ENCODE data around the gene GCNT3. TPM values are rescaled to one million over a fixed set of nuclear protein-coding genes. Genes with fewer than 3 reads are reported as not detected.

Gene GCNT3
- total and polyA plus RNA-seq, 3 donors from 2014 or later = 2.5 to 15.4 (median 3.0) TPM

DNA sequence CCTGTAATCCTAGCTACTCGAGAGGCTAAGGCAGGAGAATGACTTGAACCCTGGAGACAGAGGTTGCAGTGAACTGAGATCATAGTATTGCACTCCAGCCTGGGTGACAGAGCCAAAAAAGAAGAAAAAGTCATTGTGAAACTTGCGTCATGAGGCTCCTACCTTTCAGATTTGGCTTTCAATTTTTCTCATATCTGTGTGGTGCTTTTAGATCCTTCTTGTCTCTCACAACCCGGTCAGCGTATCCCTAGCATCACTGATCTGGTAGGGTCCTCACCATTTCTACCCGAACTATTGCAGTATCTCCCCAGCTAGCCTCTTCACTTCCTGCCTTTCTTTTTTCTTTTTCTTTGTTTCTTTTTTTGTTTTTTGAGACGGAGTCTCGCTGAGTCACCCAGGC lies 21.6 kb upstream of the GCNT3 start:
- Histone ChIP-seq H3K27ac (no peak overlapping the region), H3K4me3 (no peak overlapping the region), H3K27me3 (no peaks in the 10 kb centered on the region), H3K9me3 (no peaks in the 10 kb centered on the region), H3K4me1 (peaks cover 6% of the 10 kb centered on the region), H3K36me3 (ENCODE audit: low read depth, missing control alignments) (no peaks in the 10 kb centered on the region)
- no peak for TF ChIP-seq POLR2A (IDR thresholded peaks at IDR 0.05)
- TF ChIP-seq, protein P1, sequence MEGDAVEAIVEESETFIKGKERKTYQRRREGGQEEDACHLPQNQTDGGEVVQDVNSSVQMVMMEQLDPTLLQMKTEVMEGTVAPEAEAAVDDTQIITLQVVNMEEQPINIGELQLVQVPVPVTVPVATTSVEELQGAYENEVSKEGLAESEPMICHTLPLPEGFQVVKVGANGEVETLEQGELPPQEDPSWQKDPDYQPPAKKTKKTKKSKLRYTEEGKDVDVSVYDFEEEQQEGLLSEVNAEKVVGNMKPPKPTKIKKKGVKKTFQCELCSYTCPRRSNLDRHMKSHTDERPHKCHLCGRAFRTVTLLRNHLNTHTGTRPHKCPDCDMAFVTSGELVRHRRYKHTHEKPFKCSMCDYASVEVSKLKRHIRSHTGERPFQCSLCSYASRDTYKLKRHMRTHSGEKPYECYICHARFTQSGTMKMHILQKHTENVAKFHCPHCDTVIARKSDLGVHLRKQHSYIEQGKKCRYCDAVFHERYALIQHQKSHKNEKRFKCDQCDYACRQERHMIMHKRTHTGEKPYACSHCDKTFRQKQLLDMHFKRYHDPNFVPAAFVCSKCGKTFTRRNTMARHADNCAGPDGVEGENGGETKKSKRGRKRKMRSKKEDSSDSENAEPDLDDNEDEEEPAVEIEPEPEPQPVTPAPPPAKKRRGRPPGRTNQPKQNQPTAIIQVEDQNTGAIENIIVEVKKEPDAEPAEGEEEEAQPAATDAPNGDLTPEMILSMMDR (IDR thresholded peaks at IDR 0.05) = no peak
- DNase-seq = no peak
- intact Hi-C loops (cut with DNase I; ENCODE audit: low total_unique reads) = no loop called here
- WGBS, 2 donors = 82 to 86% methylated on average over 7 of the region's 7 CpGs

DNA sequence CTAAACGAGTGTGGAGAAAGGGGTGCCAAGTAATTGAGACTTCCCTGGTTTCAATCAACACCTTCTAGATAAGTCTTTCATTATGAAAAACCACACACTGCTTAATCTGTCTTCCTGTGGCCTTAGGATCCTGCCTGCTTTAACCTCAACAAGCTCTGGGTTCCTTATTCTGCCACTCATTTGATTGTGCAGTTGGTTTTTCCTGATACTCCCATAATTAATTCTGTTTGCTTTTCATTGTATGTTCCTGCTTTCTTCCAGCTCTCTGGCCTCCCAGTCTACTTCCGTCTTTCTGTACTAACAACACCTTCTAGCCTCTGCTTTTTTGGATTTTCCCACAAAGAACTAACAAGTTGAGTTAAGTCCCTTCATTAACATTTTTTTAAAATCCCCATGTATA lies 20.2 kb upstream of the GCNT3 start:
- 56 to 61% methylated on average over 2 of the region's 2 CpGs for WGBS, 2 donors
- no peak for DNase-seq
- intact Hi-C loops (cut with DNase I; ENCODE audit: low total_unique reads) = no loop called here
- H3K36me3 ChIP-seq (ENCODE audit: low read depth, missing control alignments) = no peaks in the 10 kb centered on the region
- H3K27ac ChIP-seq = no peak overlapping the region
- no peak overlapping the region for H3K4me3 ChIP-seq
- H3K9me3 ChIP-seq = no peaks in the 10 kb centered on the region
- TF ChIP-seq, protein P1 (IDR thresholded peaks at IDR 0.05) = no peak
- TF ChIP-seq POLR2A (IDR thresholded peaks at IDR 0.05) = no peak
- peaks cover 8% of the 10 kb centered on the region for H3K4me1 ChIP-seq
- no peaks in the 10 kb centered on the region for H3K27me3 ChIP-seq

DNA sequence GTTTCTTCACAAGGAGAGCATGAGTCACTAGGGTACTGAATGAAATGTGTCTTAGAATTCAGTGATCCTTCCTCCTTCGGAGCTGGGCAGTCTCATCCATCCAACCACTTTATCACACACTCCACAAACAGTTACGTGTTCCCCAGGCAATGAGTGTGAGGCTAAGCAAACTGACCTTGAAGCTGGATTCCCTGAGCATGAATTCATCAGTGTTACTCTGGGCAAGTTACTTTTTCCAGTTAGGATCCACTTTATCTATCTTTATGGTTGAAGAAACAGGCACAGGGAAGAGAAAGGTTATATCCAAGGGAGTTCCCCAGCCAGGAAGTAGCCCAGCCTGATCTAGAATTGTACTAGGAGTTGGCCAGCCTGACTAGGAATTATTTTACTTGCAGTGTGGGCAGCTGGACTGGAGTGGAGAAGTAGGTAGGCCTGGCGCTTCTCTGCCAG lies 17.1 kb upstream of the GCNT3 start:
- DNase-seq = peak; percentile 31
- H3K9me3 ChIP-seq = no peaks in the 10 kb centered on the region
- WGBS, 2 donors = 30 to 39% methylated on average over 3 of the region's 3 CpGs
- intact Hi-C loops (cut with DNase I; ENCODE audit: low total_unique reads) = no loop called here
- H3K27me3 ChIP-seq = no peaks in the 10 kb centered on the region
- H3K4me3 ChIP-seq = no peak overlapping the region
- TF ChIP-seq POLR2A (IDR thresholded peaks at IDR 0.05) = no peak
- TF ChIP-seq, protein P1 (IDR thresholded peaks at IDR 0.05) = no peak
- peak overlapping the region in 1 of 2 donors; percentile 46 for H3K27ac ChIP-seq
- no peaks in the 10 kb centered on the region for H3K36me3 ChIP-seq (ENCODE audit: low read depth, missing control alignments)
- peaks cover 8% of the 10 kb centered on the region for H3K4me1 ChIP-seq

DNA sequence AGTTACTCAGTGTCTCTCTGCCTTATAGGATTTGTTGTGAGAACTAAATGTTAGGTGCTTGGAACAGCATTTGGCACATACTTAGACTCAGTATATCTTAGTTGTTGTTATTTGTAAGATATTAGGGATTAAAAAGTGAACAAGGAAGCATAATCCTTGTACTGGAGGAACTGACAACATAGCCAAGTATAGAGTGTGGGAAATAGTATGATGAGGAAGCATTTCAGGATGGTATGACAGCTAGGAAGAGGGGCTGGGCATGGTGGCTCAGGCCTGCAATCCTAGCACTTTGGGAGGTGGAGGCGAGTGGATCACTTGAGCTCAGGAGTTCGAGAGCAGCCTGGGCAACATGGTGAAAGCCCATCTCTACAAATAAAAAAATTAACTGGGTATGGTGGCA lies 16.6 kb upstream of the GCNT3 start:
- intact Hi-C loops (cut with DNase I; ENCODE audit: low total_unique reads) = no loop called here
- 88 to 94% methylated on average over 2 of the region's 2 CpGs for WGBS, 2 donors
- H3K27ac ChIP-seq = peak overlapping the region in 1 of 2 donors; percentile 46

More for the DNA sequence above, 16.6 kb upstream of the GCNT3 start:
- Histone ChIP-seq H3K4me1 (peaks cover 8% of the 10 kb centered on the region), H3K27me3 (no peaks in the 10 kb centered on the region), H3K36me3 (ENCODE audit: low read depth, missing control alignments) (no peaks in the 10 kb centered on the region), H3K9me3 (no peaks in the 10 kb centered on the region), H3K4me3 (no peak overlapping the region)
- no peak for DNase-seq
- TF ChIP-seq POLR2A (IDR thresholded peaks at IDR 0.05) = no peak
- TF ChIP-seq, protein P1 (IDR thresholded peaks at IDR 0.05) = no peak

Data from testis (tissue), 3 donors.